HG03565 (cell line): Measurements from ENCODE around the gene IGF2.

Experiments used
- ATAC-seq: cut with Tn5 transposase; IDR thresholded peaks from one replicate; pipeline ENCODE4 v1.9.1; 2021; ENCODE audit warnings: mild to moderate bottlenecking, moderate library complexity; ENCODE audit not compliant: unreplicated experiment

The IGF2 gene

DNA sequence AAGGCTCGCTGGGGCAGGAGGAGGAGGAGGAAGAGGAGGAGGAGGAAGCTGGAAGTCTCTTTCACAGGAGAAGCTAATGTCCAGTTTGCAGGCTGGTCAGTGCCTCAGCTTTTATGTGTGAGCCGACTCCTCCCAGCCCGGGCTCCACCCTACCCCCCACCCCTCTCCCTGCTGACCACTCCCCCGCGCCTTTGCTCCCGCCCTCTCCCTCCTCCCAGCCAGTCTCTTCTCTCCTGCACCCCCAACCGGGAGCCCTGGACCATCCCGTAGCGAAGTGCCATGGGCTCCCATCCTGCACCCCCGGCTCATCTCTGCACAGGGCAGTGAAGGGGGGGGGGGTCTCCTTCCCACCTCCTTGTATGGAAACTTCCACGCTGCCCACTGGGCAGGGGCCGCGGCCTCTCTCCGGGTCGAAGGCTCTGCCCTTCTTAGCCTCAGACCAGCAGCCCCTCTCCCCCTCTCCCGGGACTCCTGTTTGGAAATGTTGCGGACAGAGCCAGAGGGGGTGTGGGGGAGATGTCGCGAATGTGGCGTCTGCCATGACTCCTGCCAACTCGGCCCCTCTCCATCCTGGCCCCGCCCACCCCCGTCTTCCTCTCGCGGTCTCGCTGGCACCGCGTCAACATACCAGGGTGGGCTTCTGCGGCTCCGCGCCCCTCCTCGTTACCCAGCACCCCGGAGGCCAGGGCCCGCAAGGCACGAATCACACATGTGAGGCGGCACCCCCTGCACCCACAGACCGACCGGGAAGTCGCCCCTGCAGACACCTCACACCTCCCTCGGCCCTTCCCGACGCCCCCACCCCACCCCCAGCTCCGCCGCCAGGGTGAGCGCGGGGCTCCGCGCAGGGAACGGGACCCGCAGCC is 1.8 kb downstream of the IGF2 start:
- ATAC-seq, result no peak

DNA sequence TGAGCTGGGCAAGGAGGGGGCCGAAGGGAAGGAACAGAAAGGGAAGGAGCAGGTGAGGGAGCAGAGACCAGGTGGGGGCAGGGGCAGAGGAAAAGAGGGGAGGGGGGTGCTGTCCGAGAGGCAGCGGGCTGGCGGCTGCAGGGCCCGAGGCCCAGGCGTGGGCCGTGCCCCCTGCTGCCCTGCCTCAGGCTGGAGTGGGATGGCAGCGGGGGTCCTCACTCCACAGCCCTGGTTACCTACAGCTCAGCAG is 2.3 kb downstream of the IGF2 start:
- ATAC-seq, result no peak

DNA sequence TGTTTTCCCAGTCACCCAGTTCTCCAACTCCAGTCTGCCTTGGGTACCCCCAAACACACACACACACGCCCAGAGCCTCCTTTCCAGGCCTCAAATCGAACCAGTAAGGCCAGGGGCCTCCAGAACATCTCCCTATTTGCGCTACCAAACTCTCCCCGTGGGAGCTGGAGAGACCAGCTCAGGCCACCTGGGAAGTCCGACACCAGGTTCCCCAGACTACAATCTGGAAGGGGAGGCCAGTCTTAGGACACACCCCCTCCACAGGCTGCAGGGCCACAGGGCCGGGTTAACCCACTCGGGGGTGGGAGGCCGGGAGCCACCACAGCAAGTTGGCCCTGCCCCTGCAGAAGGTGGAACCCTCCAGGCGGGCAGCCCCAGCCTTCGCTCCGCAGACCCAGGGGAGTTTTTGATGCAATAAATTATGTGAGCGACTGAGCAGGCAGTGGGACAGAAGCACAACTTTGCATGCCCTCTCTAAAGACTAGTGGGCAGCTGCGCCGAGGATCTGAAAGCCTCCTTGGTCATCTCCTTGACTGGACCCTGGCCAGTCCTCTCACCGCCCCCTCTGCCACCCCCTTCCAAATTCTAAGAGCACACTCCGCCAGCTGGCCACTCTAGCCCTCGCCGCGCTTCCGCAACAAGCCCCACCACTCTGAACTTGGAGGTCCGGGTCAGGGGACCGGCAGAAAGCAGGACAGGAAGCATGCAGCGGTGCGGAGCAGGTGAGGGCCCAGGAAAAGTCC is 2.8 kb downstream of the IGF2 start:
- no peak for ATAC-seq

DNA sequence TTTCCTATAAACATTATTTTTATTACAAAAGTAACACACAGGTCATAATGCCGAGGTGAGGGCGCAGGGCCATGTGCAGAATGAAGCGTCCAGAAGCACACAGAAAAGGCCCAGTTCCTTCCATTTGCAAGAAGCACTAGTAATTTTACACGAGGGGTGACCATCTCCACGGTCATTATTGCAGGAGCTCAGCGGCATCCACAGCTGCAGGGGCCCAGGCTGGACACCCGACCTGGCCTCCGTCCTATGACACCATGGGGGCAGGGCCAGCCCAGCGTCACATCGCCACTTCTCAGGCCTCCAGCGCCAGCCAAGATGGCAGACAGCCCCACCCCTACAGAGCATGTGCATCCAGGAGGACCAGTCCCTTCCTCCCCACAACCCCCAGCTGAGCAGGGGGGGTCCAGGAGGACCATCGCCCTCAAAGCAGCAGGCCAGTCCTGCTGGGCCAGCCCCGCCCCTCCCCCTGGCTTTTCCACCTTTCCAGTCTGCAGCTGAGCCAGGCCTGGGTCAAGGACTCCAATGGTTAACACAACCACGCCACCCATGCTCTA is 3.5 kb downstream of the IGF2 start:
- no peak for ATAC-seq

GRCh38 chr11:2135018-2135569 is 4.1 kb downstream of the IGF2 start:
- no peak for ATAC-seq

DNA sequence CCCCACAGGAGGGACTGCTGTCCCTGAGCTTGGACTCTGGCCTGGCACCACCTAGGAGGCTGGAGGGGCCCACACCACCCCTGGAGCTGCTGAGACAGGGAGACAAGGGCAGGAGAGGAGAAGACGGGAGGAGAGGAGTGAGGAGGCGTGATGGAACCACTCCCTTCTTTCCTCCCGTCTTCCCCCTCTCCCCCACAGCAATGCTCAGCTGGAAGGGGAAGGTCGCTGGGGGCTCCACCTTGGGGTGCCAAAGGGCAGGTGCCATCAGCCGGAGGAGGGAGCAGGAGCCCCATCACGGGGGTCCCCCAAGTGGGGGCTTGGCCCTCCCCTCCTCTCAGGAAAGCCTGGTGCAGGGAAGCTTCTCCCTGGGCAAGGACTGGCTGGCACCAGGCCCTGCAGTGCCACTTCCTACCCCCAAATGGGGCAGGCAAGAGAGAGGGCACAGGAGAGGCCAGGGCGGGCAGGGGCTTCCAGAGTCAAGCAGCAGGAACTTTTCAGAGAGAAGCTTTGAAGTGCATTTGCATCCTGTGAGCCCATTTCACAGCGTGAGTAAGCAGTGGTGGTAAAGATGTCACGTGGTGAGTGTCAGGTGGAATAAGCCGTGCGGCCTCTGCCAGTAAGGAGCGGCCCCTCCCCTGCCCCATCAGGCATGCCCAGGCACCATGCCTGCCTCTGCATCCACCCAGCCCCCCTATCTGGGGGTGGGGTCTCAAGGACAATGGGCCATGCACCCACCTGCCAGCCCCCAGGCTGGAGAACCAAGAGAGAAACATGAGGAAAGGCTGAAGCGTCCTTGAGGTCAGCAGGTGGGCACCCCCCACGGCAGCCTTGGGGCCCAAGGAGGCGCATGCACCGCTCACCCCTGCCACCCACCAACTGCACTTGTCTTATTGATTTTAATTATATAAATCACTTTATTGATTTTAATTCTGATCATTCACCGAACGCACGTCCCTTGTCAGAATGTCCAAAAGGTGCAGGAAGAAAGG is 4.9 kb downstream of the IGF2 start:
- ATAC-seq, result no peak

DNA sequence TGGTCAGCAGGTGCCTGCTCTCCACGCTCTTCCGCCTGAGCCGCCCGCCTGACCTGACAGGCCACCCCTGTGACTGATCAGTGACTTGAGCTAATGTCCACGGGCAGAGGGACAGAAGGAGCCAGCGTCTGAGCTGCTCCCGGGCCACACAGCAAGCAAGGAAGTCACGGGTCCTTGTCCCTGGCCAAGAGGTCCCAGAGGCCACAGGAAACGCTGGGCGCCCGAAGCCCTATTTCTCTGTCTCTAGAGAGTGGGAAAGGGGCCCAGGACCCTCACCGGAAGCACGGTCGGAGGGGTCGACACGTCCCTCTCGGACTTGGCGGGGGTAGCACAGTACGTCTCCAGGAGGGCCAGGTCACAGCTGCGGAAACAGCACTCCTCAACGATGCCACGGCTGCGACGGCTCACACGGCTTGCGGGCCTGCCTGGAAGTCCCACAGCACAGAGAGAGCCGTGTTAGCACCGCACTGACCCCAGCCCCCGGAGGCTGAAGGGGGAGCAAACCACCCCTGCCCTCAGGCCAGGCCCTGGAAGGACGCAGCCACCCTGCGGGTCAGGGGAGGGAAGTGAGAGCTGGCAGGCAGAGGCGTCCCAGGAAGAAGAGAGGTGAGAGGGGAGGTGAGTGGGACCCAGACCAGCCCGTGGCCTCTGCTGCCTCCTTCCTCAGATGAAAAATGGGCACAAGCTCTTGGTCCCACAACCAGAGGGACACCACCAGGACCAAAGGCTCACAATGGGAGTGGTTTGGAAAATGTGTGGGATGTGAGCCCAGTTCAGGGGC is 5.8 kb downstream of the IGF2 start:
- ATAC-seq, result no peak

DNA sequence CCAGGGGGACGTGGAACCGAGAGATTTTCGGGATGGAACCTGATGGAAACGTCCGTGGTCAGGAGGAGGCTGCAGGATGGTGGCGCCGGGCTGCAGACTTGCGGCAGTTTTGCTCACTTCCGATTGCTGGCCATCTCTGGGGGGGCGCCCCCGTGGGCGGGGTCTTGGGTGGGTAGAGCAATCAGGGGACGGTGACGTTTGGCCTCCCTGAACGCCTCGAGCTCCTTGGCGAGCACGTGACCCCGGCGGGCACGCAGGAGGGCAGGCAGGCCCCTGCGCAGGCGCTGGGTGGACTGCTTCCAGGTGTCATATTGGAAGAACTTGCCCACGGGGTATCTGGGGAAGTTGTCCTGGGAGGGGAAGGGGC is 6.3 kb downstream of the IGF2 start:
- no peak for ATAC-seq

- no peak for ATAC-seq
Observed at GRCh38 chr11:2132246-2132645, 6.9 kb downstream of the IGF2 start.

DNA sequence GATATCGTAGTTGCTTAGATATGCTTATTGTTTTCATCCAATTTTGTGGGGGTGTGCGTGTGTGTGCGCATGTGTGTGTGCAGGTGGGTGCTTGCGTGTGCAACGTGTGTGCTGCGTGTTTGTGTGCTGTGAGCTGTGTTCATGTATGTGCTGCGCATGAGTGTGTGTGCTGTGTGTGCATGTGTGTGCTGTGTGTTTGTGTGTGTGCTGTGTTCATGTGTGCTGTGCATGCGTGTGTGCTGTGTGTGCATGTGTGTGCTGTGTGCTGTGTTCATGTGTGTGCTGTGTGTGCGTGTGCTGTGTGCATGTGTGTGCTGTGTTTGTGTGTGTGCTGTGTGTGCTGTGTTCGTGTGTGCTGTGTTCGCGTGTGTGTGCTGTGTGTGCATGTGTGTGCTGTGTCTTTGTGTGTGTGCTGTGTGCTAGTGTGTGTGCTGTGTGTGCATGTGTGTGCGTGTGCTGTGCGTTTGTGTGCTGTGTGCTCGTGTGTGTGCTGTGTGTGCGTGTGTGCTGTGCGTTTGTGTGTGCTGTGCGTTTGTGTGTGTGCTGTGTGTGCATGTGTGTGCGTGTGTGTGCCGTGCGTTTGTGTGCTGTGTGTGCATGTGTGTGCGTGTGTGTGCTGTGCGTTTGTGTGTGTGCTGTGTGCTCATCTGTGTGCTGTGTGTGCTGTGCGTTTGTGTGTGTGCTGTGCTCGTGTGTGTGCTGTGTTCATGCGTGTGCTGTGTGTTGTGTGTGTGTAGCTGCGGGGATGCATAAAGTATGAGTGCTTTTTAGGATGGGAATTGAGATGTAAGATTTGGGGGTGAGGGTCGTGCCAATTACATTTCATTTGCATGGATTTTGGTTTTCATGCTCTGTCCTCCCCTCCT is 7.6 kb downstream of the IGF2 start:
- ATAC-seq, result no peak

GRCh38 chr11:2130881-2131352 is 8.3 kb downstream of the IGF2 start:
- ATAC-seq, result no peak

DNA sequence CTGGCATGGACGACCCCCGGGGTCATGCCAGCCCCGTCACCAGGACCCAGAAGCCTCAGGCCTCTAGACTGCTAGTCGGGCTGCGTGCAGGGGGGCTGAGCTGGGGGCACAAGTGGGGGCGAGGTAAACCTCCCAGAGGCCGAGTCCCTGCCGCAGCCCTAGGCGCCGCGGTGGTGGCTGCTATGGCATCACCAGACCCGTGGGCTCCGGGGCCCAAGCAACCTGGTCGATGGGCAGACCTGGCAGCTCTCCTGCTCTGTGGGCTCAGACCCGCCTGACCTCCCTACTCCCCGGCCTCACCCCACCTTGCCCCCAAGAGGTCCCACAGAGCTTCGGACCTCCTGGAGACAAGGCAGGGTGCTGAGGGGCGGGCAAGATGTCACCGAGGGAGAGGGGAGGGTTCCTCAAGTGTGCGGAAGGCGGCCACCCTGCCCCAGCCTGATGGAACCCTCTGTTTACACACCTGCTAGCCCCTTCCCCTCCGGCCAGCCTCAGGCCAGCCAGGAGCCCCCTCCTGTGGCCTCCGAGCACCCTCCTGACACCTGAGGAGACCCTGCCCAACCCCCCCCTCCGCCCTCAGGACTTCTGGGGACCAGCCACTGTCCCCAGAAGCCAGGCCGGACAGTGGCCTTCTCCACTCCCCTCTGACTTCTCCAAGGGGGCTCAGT is 9.4 kb downstream of the IGF2 start:
- ATAC-seq, result no peak

DNA sequence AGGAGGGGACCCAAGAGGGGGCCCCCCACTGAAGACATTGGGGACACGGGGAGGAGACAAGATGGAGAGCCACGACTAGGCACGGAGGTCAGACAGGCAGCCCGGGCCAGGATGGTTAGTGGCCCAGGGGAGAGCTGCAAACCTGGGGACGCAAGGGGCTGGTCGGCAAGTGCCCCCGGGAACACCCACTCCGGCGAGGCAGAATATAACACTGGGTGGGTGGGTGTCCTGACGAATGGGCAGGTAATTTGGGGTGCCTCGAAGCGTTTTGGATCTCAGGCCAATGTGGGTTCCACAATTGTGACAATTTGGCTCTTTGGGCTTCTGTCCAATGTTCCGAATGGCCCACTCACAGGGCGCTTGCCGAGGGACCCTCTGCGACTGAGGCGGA is 9.9 kb downstream of the IGF2 start:
- ATAC-seq, result no peak

GRCh38 chr11:2128511-2129307 is 10.5 kb downstream of the IGF2 start:
- no peak for ATAC-seq

DNA sequence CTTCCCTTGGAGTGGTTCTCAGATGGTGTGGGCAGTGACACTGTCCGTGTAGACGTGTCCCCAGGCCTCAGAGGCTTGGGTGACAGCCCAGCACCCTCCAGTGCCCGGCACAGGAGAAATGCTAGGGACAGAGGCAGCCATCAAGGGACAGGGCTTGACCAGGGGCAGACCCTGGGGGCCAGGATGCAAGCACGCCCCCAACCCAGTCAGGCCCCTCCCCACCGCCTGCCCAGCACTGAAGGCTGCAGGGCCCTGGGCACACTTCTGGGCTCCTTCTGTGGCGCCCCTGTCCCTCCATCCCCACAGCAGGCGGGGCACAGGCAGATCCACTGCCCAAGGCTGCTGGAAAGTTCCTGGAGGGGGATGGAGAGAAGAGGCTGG is 11.1 kb downstream of the IGF2 start:
- no peak for ATAC-seq

DNA sequence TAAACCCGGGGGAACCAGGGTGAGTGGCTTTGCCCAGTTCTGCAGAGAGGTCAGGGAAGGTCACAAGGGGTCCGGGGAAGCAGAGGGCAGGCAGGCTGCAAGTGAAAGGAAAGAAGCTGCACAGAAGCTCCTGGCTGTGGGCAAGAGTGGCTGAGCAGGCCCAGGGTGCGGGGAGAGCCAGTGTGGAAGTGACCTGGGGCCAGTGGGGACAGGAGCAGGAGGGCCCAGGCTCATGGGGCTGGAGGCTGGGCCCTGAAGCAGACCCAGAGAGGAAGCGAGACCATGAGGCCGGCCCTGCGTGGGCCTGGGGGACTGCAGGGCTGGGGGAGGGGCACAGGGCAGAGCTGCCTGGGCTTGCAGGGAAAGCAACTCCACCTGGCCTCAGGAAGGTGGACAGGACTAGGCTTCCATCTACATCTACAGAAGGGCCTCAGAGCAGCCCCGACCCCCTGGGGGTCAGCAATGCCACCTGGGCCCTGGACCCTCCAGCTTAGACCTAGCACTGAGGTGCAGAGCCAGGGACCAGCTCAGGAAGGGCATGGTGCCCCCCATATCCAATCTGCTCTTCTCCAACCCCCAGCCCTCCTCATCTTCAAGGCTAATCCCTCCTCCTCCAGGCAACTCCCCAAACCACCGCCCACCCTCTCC is 11.6 kb downstream of the IGF2 start:
- ATAC-seq, result no peak

- ATAC-seq, result no peak
Observed at GRCh38 chr11:2126520-2127085, 12.6 kb downstream of the IGF2 start.
